ENCODE measurements around the gene VAV2.

VAV2 gene

DNA sequence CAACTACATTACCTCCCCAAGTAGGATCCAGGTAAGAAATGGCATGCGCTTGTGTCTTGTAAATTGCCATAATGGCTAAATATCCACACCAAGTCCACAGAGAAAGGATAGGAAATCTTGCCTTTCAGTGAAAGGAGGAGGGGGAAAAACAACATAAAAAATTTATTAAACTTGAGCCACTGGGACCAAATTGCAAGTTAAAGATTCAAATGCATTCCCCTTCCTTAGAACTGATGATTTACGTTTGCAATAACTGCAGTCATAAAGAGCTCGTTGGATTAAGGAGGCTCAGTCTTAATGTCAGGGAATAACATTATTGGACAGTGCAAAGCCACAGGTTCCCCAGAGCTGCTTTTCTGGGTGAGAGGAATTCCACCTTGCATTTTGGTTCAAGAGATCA, 161.4 kb downstream of the VAV2 start:
- DNase-seq: no peak

DNA sequence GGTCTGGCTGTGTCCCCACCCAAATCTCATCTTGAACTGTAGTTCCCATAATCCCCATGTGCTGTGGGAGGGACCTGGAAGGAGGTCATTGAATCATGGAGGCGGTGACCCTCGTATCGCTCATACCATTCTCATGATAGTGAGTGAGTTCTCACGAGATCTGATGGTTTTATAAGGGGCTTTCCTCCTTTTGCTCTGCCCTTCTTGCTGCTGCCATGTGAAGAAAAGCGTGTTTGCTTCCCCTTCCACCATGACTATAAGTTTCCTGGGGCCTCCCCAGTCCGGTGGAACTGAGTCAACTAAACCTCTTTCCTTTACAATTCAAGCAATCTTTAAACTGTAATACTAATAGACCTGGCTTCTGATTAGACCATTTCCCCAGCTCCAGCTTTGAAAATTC, 161.8 kb downstream of the VAV2 start:
- no peak for DNase-seq

DNA sequence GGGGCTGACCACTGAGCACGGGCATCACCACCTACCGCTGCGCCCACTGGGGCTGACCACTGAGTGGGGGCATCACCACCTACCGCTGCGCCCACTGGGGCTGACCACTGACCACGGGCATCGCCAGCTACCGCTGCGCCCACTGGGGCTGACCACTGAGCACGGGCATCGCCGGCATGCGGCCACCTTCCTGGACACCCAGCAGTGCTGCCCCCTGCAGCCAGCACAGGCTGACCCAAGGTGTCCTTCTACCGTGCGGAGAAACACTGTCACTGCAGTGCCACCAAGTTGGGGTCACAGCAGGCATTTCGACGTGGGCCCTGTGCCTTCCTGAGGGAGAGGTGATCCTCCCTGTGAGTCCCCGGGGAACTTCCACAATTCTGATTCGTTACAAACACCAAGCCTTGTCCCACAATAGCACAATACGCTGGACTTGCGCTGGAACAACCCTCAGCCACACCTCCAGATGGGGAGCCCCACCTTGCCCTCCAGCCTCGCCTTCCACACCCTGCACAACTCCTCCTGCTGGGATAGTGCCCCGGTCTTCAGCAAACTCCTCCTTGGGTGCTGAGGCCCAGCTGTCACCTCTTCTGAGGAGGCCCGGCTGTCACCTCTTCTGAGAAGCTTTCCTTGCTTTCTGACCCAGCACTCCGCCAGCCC, 163.7 kb downstream of the VAV2 start:
- no peak for DNase-seq

GRCh38 chr9:133826289-133827085, 165.6 kb downstream of the VAV2 start:
- no peak for DNase-seq

GRCh38 chr9:133825555-133826218, 166.4 kb downstream of the VAV2 start:
- no peak for DNase-seq

DNA sequence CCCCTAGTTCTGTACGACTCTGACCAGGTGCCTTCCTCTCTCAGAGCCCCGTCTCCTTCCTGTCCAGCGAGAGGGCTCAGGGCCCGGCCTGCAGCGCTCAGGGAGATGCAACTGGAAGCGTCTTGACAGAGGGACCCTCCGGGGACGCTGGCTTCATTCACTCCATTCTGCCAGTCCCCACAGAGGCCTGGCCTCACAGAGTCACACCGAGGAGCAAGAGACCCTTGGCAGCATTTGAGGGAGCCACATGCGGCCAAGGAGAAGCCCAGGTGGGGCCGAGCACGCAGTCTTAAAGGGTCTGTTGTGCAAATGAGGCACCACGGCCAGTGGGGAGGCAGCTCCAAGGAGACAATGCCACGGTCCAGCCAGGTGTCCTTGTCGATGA, 167.3 kb downstream of the VAV2 start:
- DNase-seq: no peak

- DNase-seq: no peak
Measured at GRCh38 chr9:133824106-133824801, 167.9 kb downstream of the VAV2 start.

DNA sequence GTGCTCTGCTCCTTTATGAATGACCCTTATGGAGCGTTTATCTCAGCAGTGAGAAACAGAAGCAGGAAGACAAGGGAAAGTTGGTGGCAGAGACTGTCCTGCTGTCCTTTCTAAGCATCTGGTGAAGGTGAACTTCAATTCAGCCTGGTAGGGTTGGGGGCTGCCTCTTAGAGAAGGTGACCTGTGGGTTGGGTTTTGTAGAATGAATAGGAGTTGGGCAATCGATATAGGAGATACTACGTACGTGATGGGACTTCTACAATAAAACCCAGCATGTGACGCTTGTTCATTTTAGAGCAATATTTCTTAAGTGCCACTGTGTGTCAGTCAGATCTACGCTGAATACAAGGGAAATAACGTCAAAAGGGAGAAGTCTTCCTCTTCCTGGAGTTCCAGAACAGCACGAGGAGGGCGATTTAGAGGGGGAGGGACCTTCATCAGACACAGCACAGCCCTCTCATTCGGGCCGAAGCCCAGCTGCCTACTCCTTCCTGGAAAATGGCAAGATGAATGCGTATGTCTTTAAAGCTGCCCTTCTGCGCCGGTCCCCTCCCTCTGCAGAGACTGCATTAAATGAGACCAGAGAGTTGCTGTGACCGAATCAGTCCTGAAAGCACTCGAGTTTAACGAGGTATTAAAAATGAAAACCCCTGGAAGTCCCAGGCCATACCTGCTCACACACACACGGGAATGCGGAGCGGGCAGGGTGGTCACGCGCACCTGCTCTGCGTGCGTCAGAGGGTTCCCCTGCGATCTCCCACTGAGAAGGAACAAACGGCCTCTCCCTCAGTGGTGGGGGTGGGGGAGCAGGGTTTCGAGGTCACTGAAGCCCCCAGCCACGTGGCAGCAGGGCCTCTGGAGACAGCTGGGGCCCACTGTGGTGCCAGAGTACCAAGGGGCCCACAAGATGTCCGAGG, 168.7 kb downstream of the VAV2 start:
- DNase-seq: no peak

GRCh38 chr9:133822430-133823065, 169.6 kb downstream of the VAV2 start:
- no peak for DNase-seq

DNA sequence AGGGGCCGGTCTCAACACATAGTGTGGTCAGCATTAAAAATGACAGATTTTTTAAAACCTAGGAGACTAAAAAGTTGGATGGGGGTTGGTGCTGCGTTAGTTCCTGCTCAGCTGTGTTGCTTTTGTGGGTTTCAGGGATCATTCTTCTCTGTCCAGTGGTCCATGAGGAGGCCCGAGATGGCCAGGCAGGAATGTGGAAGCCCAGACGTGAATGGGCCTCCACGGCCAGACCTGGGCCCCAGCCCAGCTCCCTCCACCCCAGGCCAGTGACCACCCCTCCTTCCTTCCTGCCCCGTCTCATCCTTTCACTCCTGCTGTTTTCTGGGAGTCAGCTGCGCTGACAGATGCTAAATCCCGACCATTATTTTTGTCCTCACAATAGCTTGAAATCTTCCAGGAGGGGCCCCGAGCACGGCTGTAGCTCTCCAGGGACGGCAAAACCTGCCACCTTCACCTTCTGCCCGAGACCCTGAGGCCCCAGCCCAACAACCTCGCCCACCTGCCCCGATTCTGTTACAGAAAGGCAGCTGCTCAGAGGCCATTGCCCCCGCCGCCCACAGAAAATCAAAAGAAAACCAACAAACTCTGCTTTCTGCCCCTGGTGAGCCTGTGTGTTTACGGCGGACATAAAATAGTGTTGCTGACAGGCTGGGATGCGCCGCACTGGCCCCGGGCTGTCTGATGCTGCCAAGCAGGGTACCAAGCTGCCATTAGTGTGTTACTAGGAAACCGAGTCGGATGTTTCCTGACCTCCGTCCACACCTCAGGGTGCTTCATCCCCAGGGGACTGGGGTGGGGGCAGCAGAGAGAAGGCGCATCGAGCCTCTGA, 170.3 kb downstream of the VAV2 start:
- no peak for DNase-seq

GRCh38 chr9:133819923-133820322, 172.2 kb downstream of the VAV2 start:
- DNase-seq: no peak

DNA sequence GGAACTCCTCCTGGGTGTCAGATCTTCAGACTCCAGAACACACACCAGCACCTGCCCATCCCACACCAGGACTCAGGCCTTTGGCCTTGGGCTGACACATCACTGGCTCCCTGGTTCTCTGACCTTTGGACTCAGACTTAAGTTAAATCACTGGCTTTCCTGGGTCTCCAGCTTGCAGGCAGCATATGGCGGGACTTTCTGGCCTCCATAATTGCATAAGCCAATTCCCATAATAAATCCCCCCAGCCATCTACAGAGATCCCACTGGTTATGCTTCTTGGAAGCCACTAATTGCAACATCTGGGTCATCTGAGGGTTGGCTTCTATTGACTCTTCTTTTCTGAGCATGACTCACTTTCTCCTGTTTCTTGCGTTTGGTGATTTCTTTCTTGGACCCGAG, 173.7 kb downstream of the VAV2 start:
- DNase-seq: no peak

DNA sequence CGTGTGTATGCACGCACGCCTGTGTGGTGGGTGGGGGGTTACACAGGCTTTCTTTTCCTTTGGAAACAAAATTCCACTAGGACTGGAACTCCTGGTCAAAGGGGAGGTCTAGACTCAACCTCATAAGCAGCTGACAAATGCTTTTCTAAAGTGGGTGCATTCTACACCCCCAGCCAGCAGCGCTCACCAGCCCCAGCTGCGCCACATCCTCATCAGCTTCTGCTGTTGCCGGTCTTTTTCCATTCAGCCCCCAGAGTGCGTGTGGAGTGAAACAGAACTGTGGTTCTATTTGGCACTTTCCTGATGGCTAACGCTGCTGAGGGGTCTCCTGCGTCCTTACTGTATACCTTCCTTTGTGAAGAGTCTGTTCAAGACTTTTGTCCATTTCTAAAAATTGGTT, 176.3 kb downstream of the VAV2 start:
- DNase-seq: no peak

DNA sequence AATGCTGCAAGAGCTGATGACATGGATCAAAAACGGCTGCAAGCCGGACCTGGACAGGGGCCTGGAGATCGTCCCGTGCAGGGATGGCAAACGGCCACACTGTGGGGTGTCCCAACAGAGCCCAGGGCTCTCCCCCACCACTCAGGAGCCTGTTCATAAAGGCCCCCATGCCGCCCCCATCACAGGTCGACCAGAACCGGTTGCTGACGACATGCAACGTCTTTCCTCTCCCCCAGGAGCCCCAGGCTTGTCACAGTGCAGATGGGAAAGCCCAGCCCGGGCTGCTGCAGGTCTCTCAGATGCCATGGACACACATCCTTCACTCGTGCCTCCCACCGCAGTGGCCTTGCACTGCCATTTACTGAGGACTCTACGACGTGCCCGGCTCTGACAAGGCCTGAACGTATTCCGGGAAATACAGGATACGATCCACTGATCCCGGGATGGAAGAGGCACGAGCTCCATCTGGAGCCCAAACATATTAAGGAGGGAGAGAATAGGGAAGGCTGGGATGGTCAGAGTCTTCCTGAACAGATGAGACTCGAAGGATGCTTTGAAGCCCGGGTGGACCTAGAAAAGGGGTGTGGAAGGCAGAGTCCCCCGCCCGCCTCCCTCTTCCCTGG, 177.4 kb downstream of the VAV2 start:
- no peak for DNase-seq

DNA sequence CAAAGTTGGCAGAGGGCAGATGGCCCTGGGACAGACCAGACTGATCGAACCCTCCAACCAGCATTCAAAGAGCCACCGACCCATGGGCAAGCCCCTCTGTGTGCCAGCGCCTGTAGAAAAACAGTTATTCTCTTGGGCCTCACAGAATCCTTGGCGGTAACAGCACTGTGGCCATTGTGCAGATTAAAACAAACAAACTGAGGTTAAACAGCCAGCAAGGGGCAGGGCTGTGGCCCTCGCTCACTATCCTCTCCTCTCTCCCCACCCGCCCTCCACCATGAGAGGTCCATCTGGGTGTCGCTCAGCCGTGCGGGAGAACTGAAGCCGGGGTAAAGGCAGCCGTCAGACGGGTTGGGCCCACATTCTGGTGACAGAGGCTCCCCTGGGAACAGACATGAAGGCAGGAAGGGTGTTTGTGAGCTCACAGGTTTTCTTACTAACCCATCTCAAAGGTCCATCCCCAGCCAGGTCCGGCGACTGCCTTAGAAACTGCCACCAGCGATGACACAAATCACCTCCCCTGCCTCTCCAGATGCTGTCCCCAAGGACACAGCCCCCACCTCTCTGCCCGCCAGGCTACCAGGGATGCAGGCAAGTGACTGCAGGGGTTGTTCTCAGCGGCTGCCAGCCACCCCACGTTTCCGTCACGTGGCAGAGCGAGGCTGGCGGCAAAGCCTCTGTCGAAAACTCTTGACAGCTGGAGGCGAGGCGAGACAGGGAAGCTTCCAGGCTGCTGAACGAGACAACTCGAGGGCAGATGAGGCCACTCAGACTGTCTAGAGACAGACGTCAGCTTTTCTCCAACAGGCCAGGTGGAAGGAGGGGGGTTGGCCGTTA, 178.2 kb downstream of the VAV2 start:
- DNase-seq: no peak

DNA sequence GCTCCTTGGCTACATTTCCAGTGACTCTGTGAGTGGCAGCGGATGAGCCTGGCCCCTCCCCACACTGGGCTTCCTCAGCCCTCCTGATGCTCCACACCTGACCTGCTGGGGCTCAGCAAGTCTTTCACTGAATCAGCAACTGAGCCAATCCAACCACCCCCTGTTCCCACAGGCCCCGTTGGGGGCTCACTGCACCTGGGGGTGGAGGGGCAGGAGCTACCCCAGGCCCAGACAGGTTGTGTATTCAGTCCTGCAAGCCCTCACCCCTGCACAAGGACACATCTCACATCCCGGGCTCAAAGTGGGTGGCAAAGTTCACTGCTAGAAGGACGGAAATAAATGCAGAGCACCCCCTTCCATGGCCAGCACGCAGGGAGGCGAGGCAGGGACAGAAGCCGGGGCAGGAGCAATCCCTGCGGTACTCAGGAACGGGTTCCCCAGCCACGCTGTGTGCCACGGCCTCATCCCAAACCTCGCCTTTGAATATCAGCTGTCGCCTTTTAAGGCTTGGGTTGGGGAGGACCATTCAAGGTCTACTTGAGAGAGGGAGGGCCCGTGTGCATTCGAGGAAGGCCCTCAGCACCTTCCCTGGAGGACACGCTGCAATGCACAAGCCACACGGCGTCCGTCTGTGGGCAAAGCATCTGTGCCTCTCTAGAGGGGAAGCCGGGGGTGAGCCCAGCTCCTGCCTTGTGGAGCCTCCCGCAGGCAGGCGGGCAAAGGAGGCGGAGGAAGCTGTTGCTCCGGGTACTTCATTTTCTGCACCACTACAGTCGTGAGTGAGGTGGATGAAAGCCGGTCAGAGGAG, 179.0 kb downstream of the VAV2 start:
- DNase-seq: no peak

DNA sequence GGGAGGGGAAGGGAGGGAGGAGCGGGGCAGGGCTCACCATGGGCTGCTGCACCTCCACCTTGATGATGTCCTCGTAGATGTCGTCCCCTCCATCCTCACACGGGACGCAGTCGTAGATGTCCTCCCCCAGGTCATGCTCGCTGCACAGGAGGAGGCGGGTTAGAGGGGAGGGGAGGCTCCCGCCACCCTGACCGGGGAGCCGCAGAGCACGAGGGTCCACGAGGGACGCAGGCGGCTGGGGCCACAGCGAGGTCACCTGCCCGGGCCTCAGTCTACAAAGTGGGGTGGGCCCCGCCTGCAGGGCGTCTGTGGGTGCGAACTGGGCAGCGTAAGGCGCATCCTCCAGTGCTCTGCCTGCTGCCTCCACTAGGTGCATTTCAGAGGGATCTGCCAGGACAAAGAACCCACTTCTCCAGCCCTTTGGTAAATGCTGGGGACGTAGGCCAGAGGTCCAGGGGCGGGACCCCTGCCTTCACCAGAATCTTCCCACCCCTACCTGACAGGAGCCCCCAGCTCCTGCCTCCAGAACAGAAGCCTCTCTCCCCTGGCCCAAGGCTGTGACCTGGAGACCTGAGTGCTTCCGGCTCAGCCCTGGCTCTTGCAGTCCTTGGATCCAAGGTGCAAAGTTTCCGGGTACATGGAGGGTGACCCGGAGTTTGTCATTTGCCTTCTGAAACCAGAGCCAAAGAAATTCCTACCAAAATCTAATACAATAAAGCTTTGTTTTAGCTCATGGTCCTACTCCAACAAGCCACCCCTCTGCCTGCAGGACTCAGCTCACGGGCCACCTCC, 179.9 kb downstream of the VAV2 start:
- no peak for DNase-seq

GRCh38 chr9:133811471-133811870, 180.7 kb downstream of the VAV2 start:
- DNase-seq: no peak

All from activated gamma-delta T cell treated with Interleukin-2 at 50 U/mL for 16 hours (primary cell).